ENCODE measurements around the gene LYL1. TPM values are rescaled to one million over a fixed set of nuclear protein-coding genes. Genes with fewer than 3 reads are reported as not detected.

The LYL1 gene
- total and polyA plus RNA-seq, 8 donors, result 5.3 to 32.9 (median 9.9) TPM

GRCh38 chr19:13089139-13089856 lies 13.4 kb downstream of the LYL1 start:
- H3K27me3 ChIP-seq, result no peaks in the 10 kb centered on the region
- no peak overlapping the region for H3K4me3 ChIP-seq
- peak overlapping the region in 1 of 2 donors; percentile 85 for H3K27ac ChIP-seq
- no peak for DNase-seq
- peaks cover 0 to 13% of the 10 kb centered on the region in 2 donors for H3K36me3 ChIP-seq
- intact Hi-C loops (cut with DNase I), result no loop called here
- H3K4me1 ChIP-seq, result peaks cover 31 to 44% of the 10 kb centered on the region in 2 donors
- no peak for TF ChIP-seq CTCF (IDR thresholded peaks at IDR 0.05)
- no peaks in the 10 kb centered on the region for H3K9me3 ChIP-seq
- no peak for ATAC-seq

- H3K27ac ChIP-seq, result no peak overlapping the region
- H3K36me3 ChIP-seq, result peaks cover 0 to 20% of the 10 kb centered on the region in 2 donors
- peaks cover 19 to 37% of the 10 kb centered on the region in 2 donors for H3K4me1 ChIP-seq
- no peak for TF ChIP-seq CTCF (IDR thresholded peaks at IDR 0.05)
- ATAC-seq (no peak), DNase-seq (no peak)
- H3K27me3 ChIP-seq, result no peaks in the 10 kb centered on the region
- H3K4me3 ChIP-seq, result no peak overlapping the region
- H3K9me3 ChIP-seq, result no peaks in the 10 kb centered on the region
- intact Hi-C loops (cut with DNase I), result no loop called here
Observed at GRCh38 chr19:13087795-13088537, 14.7 kb downstream of the LYL1 start.

GRCh38 chr19:13087295-13087694 lies 15.4 kb downstream of the LYL1 start:
- no peaks in the 10 kb centered on the region for H3K9me3 ChIP-seq
- H3K4me1 ChIP-seq, result peaks cover 21 to 32% of the 10 kb centered on the region in 2 donors
- intact Hi-C loops (cut with DNase I), result no loop called here
- ATAC-seq (no peak), DNase-seq (no peak)
- peaks cover 0 to 26% of the 10 kb centered on the region in 2 donors for H3K36me3 ChIP-seq
- H3K4me3 ChIP-seq, result no peak overlapping the region
- TF ChIP-seq CTCF (IDR thresholded peaks at IDR 0.05), result no peak
- no peaks in the 10 kb centered on the region for H3K27me3 ChIP-seq
- no peak overlapping the region for H3K27ac ChIP-seq

- intact Hi-C loops (cut with DNase I), result no loop called here
- no peak for TF ChIP-seq CTCF (IDR thresholded peaks at IDR 0.05)
- peaks cover 21 to 25% of the 10 kb centered on the region in 2 donors for H3K4me1 ChIP-seq
- no peak overlapping the region for H3K4me3 ChIP-seq
- no peaks in the 10 kb centered on the region for H3K9me3 ChIP-seq
- H3K27ac ChIP-seq, result peak overlapping the region in 1 of 2 donors; percentile 75
- ATAC-seq (no peak), DNase-seq (no peak)
- H3K36me3 ChIP-seq, result peaks cover 0 to 26% of the 10 kb centered on the region in 2 donors
- H3K27me3 ChIP-seq, result no peaks in the 10 kb centered on the region
Observed at GRCh38 chr19:13086341-13086740, 16.3 kb downstream of the LYL1 start.

- H3K27me3 ChIP-seq, result no peaks in the 10 kb centered on the region
- H3K4me3 ChIP-seq, result no peak overlapping the region
- peaks cover 21% of the 10 kb centered on the region in 2 donors for H3K4me1 ChIP-seq
- H3K36me3 ChIP-seq, result peaks cover 0 to 23% of the 10 kb centered on the region in 2 donors
- no peak for DNase-seq
- peak overlapping the region; percentile 23 to 75 for H3K27ac ChIP-seq
- no peak for TF ChIP-seq CTCF (IDR thresholded peaks at IDR 0.05)
- ATAC-seq, result peak; percentile 88
- H3K9me3 ChIP-seq, result no peaks in the 10 kb centered on the region
- intact Hi-C loops (cut with DNase I), result no loop called here
Observed at GRCh38 chr19:13085666-13086065, 17.0 kb downstream of the LYL1 start.

Measured in left lung (tissue), 10 donors.